SKM-1 (cell line): ENCODE measurements around the gene BTBD16.

Experiments used
- DNase-seq: peaks from one replicate; lab custom pipeline; 2025; ENCODE audit not compliant: unreplicated experiment; lab: John Stamatoyannopoulos, UW

The BTBD16 gene

DNA sequence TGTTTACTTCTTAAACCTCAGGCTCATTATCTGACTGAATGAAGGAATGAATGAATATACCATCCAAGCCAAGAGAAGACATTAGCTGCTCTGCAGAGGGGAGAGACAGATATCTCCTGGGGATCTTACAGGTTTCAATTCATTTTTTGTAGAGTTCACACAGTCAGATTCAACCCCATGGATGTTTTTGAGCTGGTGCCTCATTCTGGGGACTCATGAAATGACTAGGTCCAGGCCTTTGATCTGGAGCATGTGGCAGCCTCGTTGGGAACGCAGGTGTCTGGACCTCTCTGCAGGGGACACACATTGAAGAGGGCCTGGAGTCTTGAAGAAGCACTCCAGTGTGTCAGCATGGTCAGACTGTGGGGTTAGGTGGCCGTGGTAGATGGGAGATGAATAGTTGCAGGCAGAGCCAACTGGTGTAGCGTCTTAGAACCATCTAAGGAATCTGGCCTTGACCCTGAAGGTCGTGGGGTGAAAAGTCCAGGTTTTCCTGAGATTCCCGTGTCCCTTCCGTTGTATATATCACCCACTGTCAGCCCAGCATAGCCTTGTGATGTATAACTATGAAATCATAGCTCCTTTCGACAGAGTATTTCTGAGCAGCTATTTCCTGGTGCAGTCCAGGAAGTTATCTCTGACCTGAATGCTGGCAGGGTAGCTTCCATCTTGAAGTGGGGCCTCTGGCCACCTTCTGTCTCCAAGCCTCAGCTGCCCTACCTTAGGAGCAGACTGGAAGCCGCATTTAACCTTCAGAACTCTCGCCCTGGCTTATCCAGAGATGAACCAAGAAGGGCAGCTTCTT, 22.3 kb downstream of the BTBD16 start:
- DNase-seq, result no peak

GRCh38 chr10:122293961-122294380, 22.9 kb downstream of the BTBD16 start:
- no peak for DNase-seq

DNA sequence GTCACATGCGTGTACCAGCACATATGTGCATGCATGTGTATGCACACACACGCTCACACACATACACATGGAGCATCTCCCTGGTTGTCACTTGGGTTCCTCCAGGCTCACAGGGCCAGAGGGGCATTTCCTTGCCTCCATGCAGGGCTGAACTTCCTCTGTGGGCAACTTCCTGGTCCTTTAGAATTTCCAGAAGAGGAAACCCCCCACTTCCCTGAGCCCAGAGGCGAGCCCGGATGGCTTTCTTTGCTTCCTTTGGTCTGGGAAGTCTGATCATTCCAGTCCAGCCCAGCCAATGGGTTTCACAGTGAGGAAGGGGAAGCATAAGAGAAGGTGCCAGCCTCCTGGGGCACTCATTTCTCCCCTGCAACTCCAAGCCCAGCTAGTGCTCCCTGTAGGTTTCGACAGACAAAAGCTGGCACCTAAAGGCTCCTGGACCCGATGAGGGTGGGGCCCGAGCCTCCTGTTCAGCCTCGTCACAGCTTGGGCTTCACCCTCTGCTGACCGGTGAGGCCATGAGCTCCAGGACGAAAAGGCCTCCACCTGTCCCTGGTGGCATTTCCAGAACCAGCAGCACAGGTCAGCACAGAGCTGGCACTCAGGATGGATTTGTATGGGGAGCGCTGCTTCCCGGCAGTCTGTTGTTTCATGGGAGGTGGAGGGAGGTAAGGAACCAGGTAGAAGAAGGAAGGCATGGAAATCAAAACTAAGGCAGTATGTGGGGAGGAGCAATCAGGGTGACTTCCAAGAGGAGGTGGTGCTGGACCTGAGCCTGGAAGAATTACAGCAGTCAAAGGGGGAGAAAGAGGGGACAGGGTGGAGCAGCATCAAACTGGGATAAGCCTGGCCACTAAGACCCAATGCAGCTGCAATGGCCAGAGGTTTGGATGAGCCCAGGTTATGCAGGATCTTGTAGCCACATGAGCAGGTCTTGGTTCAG, 23.7 kb downstream of the BTBD16 start:
- DNase-seq, result no peak

GRCh38 chr10:122295451-122295809, 24.3 kb downstream of the BTBD16 start:
- DNase-seq, result no peak

- DNase-seq, result no peak
Observed at GRCh38 chr10:122296363-122297120, 25.4 kb downstream of the BTBD16 start.

GRCh38 chr10:122297583-122297982, 26.5 kb downstream of the BTBD16 start:
- no peak for DNase-seq

- DNase-seq, result no peak
Observed at GRCh38 chr10:122298206-122298597, 27.1 kb downstream of the BTBD16 start.

DNA sequence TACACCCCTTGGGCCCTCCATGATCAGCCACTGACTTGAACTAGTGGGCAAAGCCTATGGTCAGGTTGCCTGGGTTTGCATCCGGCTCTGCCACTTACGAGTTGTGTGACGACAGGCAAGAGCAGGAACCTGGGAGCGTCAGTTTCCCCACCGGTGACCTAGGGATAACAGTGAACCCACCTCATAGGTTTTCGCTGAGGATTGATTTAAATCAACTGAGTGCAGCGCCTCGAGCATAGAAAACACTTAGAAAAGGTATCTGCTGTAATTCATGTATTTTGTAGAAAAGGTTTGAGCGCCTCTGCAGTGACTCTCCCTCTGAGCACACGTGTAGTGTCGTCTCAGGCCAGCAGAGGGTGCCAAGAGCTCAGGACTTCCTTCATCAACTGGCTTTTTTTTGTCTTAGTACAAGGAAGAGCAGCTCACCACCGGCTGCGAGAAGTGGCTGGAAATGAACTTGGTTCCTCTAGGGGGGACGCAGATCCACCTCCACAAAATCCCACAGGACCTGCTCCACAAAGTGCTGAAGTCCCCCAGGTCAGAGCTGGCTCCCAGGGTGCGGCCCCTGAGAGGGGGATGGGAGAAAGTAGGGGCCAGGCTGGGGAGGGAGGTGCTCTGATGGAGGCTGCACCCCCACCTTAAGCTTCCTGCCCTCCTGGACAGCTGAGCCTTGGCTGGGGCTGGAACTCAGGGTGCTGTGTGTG, 27.7 kb downstream of the BTBD16 start:
- peak; percentile 66 for DNase-seq

GRCh38 chr10:122299423-122300075, 28.5 kb downstream of the BTBD16 start:
- no peak for DNase-seq

DNA sequence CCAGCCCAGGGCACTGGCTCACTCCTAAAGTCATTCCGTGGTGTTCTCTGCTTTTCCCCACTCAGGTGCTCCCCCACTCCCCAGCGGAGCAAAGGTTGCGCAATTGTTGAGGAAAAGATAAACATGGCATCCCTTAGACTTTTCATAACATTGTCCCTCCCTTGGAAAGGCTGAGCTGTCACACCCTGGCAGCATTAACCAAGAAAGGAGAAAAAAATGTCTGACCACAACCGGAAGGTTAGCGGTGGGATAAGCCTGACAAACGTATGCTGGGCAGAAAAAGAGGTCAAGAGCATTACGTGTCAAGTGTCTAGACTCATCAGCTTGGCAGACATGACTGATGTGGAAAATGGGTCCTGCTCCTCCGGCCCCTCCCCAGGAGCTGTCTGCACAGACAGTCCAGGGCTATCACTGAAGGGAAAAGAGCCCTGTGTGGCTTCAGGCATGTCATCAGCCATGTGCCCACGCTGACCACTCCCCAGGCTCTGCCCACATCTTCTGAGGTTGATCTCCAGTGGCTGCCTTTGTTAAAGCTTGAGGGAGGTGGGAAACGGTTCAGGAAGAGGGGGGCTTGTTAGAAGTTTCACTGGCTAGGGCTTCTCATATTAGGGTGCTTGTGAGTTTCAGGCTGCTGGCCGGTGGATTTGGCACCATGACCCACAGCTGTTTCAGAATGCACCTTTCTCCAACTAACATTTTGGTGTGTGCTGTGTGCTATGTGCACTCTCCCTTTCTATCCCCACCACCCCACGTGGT, 30.1 kb downstream of the BTBD16 start:
- DNase-seq, result no peak

DNA sequence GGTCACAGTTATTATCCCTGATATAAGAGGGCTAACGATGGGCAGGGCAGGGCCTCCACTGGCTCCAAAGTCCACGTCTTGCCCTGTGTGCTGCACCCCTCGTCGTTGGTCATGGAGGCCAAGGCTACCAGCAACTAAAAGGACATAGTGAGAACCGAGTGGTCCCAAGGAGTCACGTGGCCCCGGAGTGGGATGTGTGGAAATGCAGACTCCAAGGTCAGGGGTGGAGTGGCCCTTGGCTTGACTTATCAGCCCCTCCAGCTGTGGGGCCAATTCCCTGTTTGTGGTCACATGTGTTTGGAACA, 30.7 kb downstream of the BTBD16 start:
- no peak for DNase-seq

DNA sequence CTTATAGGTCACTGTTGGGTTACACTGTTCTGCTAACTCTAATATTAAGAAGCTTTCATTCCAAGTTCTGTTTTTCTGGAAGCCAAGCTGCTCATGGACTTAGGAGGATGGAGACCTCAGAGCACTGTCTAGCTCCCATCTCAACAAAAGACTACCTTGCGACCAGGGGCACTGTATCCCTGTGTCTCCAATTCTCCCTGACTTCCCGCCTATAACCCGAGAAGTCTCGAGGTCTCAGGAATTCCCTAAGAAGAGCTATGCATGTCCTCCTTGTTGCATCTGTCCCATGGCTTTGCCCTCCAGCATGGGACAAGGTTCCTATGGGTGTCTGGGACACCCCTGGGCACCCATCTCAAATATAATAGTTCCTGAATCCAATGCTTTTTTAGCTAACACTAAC, 31.2 kb downstream of the BTBD16 start:
- no peak for DNase-seq

DNA sequence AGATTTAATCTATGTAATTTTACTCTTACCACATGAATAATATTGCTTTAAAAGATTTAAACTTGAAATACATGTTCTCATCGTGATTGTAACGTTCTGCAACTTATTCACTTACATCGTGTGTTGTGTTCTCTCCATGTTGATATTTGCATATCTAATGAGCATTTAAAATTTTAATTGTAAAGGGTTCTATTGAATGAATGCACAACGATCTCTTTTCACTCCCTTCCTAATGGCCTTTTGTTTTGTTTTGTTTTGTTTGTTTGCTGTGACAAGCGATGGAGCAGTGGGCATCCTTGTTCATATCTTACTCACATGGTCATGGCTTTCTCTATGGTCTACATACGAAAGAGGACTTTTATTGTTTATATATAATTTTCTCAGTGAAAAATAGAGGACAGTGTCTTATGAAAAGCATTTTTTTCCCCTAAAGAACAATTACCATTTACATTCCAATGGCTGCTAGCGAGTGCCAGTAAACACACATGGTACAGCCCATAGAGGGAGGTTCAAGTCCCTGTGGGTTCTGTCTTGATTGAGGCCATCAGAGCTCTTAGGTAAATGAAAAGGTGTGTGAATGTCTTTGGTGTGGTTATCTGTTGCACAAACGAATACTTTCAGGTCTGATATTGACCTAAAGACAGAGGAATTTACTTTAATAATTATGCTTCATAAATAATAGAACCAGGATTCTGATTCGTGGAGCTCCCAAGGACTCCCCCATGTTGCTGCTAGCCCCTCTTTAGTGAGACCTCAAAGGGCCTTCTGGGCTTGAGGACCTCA, 32.4 kb downstream of the BTBD16 start:
- DNase-seq, result no peak

GRCh38 chr10:122304054-122304579, 33.0 kb downstream of the BTBD16 start:
- no peak for DNase-seq

DNA sequence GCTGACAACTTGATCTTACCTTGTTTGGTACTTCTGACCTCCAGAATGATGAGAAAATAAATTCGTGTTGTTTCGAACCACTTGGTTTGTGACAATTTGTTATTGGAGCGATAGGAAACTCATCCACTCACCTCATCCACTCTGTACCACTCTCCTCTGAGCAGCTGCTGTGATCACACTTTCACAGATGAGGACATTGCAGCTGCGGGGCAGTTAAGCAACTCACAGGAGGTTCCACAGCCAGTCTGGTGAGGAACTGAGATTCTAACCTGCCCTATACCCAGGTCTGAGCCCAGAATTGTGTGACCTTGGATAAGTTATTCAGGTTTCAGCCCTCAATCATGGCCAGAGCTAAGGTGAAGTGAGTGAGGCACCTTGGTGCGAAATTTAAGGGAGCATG, 35.2 kb downstream of the BTBD16 start:
- DNase-seq, result no peak

- no peak for DNase-seq
Observed at GRCh38 chr10:122306744-122307143, 35.6 kb downstream of the BTBD16 start.

GRCh38 chr10:122307669-122308416, 36.7 kb downstream of the BTBD16 start:
- no peak for DNase-seq
